H1 (cell line): ENCODE measurements around the gene GRAMD4. TPM values are rescaled to one million over a fixed set of nuclear protein-coding genes. Genes with fewer than 3 reads are reported as not detected.

Experiments
- CEBPB ChIP-seq: IDR thresholded peaks from 2 replicates; pipeline ENCODE4 v1.6.1; 2012; ENCODE audit warnings: low read depth, low read length
- NRF1 ChIP-seq: IDR thresholded peaks from 2 replicates; pipeline ENCODE4 v1.6.1; 2011; ENCODE audit warnings: mild to moderate bottlenecking, low read depth, low read length, improper control_type of control experiment
- POLR2AphosphoS5 ChIP-seq: IDR thresholded peaks from 2 replicates; pipeline ENCODE4 v1.6.1; 2011; ENCODE audit warnings: low read depth, low read length
- polyA plus RNA-seq, 7 experiments: library from polyadenylated mRNA; depleted of rRNA in 3 of 7; stranded (reverse) in 5 of 7; unstranded in 2 of 7; fragments of >200 nt in 5 of 7; fragments of 200-250 nt in 2 of 7; gene quantifications; 1 replicate in 5 of 7; 2 replicates in 1 of 7; 4 replicates in 1 of 7; pipeline versions ENCODE4 v1.2.1 to v1.2.3, GENCODE V29; 2011 to 2013; ENCODE audit warnings: missing spikeins in 2 of 7, mixed read lengths in 2 of 7
- total RNA-seq: library from RNA; stranded (reverse); fragmentation: NEBNext Ultra II Directional; extraction: Animal tissue kit (Norgen Biotek cat#: 25700); gene quantifications from 2 replicates; pipeline ENCODE4 v1.2.1, GENCODE V29; 2021
- TF ChIP-seq, protein P1 (sequence below): IDR thresholded peaks from 2 replicates; pipeline ENCODE4 v1.6.1; 2011; ENCODE audit warnings: low read length, improper control_type of control experiment

GRAMD4 gene
- total and polyA plus RNA-seq, 2 of the 8 experiments (the other 6 are each of a cell fraction or from before 2014, with no cell fraction given) = 7.9 to 25.6 TPM

GRCh38 chr22:46626356-46626755 is 6.2 kb downstream of the GRAMD4 start (continued):
- TF ChIP-seq CEBPB (no peak), NRF1 (no peak), POLR2AphosphoS5 (no peak)
- TF ChIP-seq, protein P1, sequence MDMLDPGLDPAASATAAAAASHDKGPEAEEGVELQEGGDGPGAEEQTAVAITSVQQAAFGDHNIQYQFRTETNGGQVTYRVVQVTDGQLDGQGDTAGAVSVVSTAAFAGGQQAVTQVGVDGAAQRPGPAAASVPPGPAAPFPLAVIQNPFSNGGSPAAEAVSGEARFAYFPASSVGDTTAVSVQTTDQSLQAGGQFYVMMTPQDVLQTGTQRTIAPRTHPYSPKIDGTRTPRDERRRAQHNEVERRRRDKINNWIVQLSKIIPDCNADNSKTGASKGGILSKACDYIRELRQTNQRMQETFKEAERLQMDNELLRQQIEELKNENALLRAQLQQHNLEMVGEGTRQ = no peak
